ENCODE results near the gene KIAA0513. TPM values are rescaled to one million over a fixed set of nuclear protein-coding genes. Genes with fewer than 3 reads are reported as not detected.

The KIAA0513 gene
- total and polyA plus RNA-seq, 10 donors = 1.7 to 30.0 (median 21.9) TPM

GRCh38 chr16:85125570-85126393 lies 98.2 kb downstream of the KIAA0513 start:
- H3K27me3 ChIP-seq (replicated peaks in 1 of 7) = no peaks in the 10 kb centered on the region
- intact Hi-C loops (cut with DNase I; ENCODE audit: low total_unique reads) = no loop called here
- peak overlapping the region in 5 of 8 donors; percentile 44 to 75 (median 66) for H3K27ac ChIP-seq
- H3K36me3 ChIP-seq = no peaks in the 10 kb centered on the region
- peaks cover 8 to 73% (median 32%) of the 10 kb centered on the region in 6 donors for H3K4me1 ChIP-seq
- no peak overlapping the region for H3K4me3 ChIP-seq
- DNase-seq = no peak
- TF ChIP-seq POLR2AphosphoS5 (IDR thresholded peaks at IDR 0.05) (no peak), CTCF (IDR thresholded peaks at IDR 0.05 in 8 of 11, conservative IDR thresholded peaks at IDR 0.05 in 3 of 11) (no peak), POLR2A (IDR thresholded peaks at IDR 0.05) (no peak)
- H3K9me3 ChIP-seq = no peaks in the 10 kb centered on the region
- WGBS, 5 donors = 69 to 87% (median 84%) methylated on average over 14 to 16 of the region's 16 CpGs

DNA sequence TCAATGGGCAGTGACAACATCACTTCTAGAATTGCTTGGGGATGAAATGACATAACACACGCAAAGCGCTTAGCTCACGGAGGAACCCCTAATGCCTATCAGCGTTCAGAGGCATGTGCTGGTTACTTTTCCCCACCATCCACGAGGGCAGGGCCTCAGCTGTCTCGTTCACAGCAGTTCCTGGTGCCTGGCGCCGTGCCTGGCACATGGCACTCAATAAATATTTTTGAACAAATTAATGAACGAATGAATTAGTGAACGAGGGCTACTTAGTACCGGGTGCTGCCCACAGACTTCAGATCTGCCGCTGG lies 98.8 kb downstream of the KIAA0513 start:
- Histone ChIP-seq H3K27ac (peak overlapping the region in 7 of 8 donors; percentile 41 to 75 (median 54)), H3K4me3 (no peak overlapping the region), H3K36me3 (no peaks in the 10 kb centered on the region), H3K9me3 (no peaks in the 10 kb centered on the region), H3K27me3 (replicated peaks in 1 of 7) (no peaks in the 10 kb centered on the region), H3K4me1 (peaks cover 8 to 79% (median 36%) of the 10 kb centered on the region in 6 donors)
- intact Hi-C loops (cut with DNase I; ENCODE audit: low total_unique reads) = no loop called here
- no peak for DNase-seq
- 70 to 78% (median 75%) methylated on average over 11 to 12 of the region's 12 CpGs for WGBS, 5 donors
- no peak for TF ChIP-seq POLR2A (IDR thresholded peaks at IDR 0.05)
- no peak for TF ChIP-seq POLR2AphosphoS5 (IDR thresholded peaks at IDR 0.05)

GRCh38 chr16:85126705-85127378 lies 99.2 kb downstream of the KIAA0513 start:
- TF ChIP-seq POLR2AphosphoS5 (IDR thresholded peaks at IDR 0.05) (peak; percentile 18 to 57 (median 46)), CTCF (IDR thresholded peaks at IDR 0.05 in 8 of 11, conservative IDR thresholded peaks at IDR 0.05 in 3 of 11) (no peak), POLR2A (IDR thresholded peaks at IDR 0.05) (no peak)
- H3K9me3 ChIP-seq = no peaks in the 10 kb centered on the region
- H3K27me3 ChIP-seq (replicated peaks in 1 of 7) = no peaks in the 10 kb centered on the region
- H3K4me3 ChIP-seq = no peak overlapping the region
- H3K4me1 ChIP-seq = peaks cover 8 to 81% (median 36%) of the 10 kb centered on the region in 6 donors
- 29 to 45% (median 35%) methylated on average over 20 of the region's 20 CpGs for WGBS, 5 donors
- H3K27ac ChIP-seq = peak overlapping the region in 6 of 8 donors; percentile 41 to 75 (median 60)
- DNase-seq = no peak
- no peaks in the 10 kb centered on the region for H3K36me3 ChIP-seq
- intact Hi-C loops (cut with DNase I; ENCODE audit: low total_unique reads) = no loop called here

GRCh38 chr16:85127379-85127723 lies 99.8 kb downstream of the KIAA0513 start:
- H3K27ac ChIP-seq = peak overlapping the region in 4 of 8 donors; percentile 46 to 75 (median 66)
- TF ChIP-seq POLR2A (IDR thresholded peaks at IDR 0.05) = no peak
- no peak for TF ChIP-seq POLR2AphosphoS5 (IDR thresholded peaks at IDR 0.05)
- no peak for TF ChIP-seq CTCF (IDR thresholded peaks at IDR 0.05 in 8 of 11, conservative IDR thresholded peaks at IDR 0.05 in 3 of 11)
- no peaks in the 10 kb centered on the region for H3K27me3 ChIP-seq (replicated peaks in 1 of 7)
- no peak for DNase-seq
- no peak overlapping the region for H3K4me3 ChIP-seq
- H3K36me3 ChIP-seq = no peaks in the 10 kb centered on the region
- H3K4me1 ChIP-seq = peaks cover 8 to 85% (median 36%) of the 10 kb centered on the region in 6 donors
- H3K9me3 ChIP-seq = no peaks in the 10 kb centered on the region
- WGBS, 5 donors = 78 to 86% (median 83%) methylated on average over 3 of the region's 3 CpGs
- intact Hi-C loops (cut with DNase I; ENCODE audit: low total_unique reads) = no loop called here

Measured in spleen (tissue), 11 donors.